H4 (cell line): ENCODE data around the gene STAT5B. TPM values are rescaled to one million over a fixed set of nuclear protein-coding genes. Genes with fewer than 3 reads are reported as not detected.
A peak's percentile ranks its signal among the peaks of the same experiment; 100 is the strongest.
"Not testable (repeated sequence)": the region's sequence is repeated elsewhere in the genome, so short reads cannot be mapped to it uniquely, and the experiment has no call there.

Source experiments
- DNase-seq: peaks from one replicate; pipeline ENCODE4 v3.0.0-alpha.2; 2015; ENCODE audit warnings: low spot score
- total RNA-seq: library from RNA; depleted of rRNA; stranded (reverse); fragments of >200 nt; shearing (Covaris generic); gene quantifications from 2 replicates; pipeline ENCODE4 v1.2.3, GENCODE V29; 2014

The STAT5B gene
- total RNA-seq, 1 experiment from 2014 or later, result 13.7 TPM

DNA sequence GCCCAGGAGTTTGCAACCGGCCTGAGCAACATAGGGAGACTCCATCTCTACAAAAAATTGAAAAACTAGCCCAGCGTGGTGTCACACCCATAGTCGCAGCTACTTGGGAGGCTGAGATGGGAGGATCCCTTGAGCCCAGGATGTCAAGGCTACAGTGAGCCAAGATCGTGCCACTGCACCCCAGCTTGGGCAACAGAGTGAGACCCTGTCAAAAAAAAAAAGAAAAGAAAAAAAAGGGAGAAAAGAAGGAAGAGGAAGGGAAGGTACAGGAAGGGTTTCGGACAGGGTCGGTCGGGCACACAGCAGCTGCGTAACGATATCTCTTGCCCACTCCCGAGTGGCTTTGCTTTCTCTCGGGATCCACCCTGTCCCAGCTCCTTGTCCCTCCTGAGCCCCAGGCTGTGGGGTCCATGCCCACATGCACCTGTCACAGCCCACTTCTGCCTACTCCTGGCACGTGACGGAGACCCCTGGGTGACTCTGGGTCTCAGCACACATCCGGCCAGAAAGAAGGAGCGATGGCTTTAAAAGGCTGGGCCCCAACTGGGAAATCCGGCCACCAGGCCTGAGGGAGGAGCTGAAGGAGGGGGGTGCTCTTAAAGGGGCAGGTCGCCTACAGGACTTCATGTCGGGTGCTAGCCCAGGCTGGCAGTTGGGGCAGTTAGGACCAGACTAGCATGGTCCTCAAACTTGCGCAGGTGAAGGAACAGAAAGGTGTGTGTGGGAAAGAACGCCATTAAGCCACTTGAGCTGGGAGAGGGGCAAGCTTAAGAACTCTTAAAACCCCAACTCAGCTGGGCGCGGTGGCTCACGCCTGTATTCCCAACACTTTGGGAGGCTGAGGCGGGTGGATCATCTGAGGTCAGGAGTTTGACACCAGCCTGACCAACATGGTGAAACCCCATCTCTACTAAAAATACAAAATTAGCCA is 82.0 kb downstream of the STAT5B start, which contains the start of gene GHDC:
Gene GHDC, minus strand, starts transcription at position 526 of the 931 bp plus-strand sequence. CDS start 913 bp downstream, outside the sequence.
- peak; percentile 52 for DNase-seq

- no peak for DNase-seq
Observed at GRCh38 chr17:42193216-42193968, 82.8 kb downstream of the STAT5B start.

GRCh38 chr17:42192189-42193126 is 83.7 kb downstream of the STAT5B start:
- DNase-seq, result no peak

DNA sequence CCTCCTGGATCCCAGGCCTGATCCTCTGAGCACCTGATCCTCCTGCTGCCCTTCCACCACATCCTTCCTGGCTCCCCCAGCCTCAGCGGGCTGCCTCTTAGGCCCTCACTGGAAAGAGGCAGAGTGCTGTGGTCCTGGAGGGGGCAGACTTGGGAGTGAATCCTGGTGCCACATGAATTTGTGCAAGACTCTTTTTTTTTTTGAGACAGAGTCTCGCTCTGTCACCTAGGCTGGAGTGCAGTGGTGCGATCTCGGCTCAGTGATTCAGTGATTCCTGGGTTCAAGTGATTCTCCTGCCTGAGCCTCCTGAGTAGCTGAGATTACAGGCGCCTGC is 84.9 kb downstream of the STAT5B start:
- no peak for DNase-seq

DNA sequence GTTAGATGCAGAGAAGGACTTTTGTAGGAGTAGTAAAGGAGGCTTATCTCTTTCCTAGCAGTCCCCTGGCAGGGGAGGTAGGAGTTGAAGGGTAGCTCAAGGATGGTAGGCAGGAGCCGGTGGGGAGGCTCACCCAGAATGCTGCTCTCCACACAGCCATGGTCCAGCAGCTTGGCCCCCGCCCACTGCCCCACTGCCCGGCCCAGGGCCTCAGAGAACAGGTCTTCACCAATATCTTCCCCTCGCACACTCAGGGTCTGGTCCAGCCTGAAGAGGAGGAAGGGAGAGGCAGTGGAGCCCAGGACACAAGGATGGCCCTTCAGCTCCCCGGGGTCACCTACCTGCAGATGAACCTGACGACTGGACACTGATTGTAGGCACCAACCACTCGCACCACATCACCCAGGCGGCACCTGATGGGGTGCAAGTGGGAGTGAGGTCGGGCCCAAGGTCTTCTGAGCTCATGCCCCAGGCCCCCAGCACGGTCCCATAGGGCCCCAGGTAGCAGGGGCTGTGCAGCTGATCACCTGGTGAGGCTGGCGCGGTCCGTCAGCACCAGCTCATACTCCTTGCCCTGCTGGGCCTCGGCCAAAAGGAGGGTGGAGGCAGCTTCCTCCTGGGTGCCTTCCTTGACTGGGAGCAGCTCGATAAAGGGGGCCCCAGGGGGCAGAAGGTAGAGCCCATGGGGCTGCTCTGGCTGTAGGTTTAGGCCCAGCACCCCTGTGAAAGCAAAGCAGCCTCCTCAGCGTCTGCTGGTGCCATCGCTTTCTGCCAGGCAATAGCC is 85.5 kb downstream of the STAT5B start:
- no peak for DNase-seq

- no peak for DNase-seq
Observed at GRCh38 chr17:42189651-42189965, 86.6 kb downstream of the STAT5B start.

DNA sequence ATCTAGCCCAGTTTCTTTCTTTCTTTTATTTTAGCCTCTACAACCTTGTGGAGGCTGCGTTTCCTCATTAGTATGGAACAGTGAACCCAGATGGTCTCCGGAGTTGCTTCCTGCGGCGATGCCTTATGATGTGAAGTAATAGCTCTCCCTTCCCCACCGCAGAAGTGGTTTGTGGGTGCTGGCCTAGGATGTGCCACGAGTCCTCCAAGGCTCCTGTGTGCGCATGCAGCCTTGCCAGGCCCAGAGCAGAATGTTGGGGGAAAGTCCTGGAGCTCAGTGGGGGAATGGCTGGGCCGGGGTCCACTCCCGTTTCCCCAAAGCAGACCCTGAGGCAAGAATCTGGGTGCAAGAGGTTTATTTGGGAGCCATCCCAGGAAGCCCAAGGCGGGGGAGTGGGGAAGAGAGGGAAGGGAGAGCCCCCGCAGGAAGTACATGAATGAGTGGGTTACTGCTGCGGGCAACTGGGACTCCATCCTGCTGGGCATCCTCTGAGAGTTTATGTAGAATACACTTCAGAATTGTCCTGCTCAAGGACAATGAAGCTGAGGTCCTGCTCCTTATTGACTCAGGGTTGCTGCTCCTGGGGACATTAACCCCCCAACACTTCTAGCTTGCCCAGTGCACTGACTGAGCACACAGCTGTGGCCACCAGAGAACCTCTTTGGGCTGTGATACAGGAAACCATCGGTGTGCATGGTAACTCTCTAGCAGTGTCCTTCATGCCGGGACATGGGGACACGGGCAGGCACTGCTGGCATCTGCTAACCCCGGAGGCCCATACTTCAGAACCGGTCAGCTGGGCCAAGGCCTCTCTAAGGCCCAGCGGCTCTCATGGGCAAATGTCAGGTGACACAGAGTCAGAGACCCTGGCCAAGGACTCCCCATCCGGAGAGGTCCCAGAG is 87.2 kb downstream of the STAT5B start:
- DNase-seq, result no peak

GRCh38 chr17:42187833-42188232 is 88.4 kb downstream of the STAT5B start:
- no peak for DNase-seq

GRCh38 chr17:42186191-42186590 is 90.0 kb downstream of the STAT5B start:
- DNase-seq, result not testable (repeated sequence)

DNA sequence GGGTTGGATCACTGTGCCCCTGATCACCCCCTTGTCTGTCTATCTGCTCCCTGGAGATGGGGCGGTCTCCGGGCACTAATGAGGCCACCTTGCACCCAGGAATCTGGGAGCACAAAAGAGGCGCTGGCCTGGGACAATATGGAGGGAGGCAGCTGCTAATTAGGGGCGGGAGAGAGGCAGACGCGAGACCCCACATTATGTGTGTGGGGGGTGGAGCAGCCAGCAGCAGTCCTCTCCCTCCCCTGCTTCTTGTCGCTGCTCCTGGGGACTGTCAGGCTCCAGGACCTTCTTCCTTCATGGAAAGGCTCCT is 90.6 kb downstream of the STAT5B start:
- no peak for DNase-seq

GRCh38 chr17:42184713-42185620 is 91.2 kb downstream of the STAT5B start, which contains the start of gene HCRT:
Gene HCRT, minus strand, starts transcription at chr17:42185452. Its CDS starts 87 bp downstream, at chr17:42185365.
- no peak for DNase-seq

- DNase-seq, result no peak
Observed at GRCh38 chr17:42183741-42184711, 92.2 kb downstream of the STAT5B start.

- DNase-seq, result no peak
Observed at GRCh38 chr17:42182927-42183734, 93.1 kb downstream of the STAT5B start.

- DNase-seq, result no peak
Observed at GRCh38 chr17:42181851-42182207, 94.4 kb downstream of the STAT5B start.

- DNase-seq, result peak; percentile 44
Observed at GRCh38 chr17:42180922-42181850, 95.0 kb downstream of the STAT5B start, which contains the start of gene KCNH4. Gene KCNH4, minus strand, starts transcription at chr17:42181142. Its CDS starts 197 bp downstream, at chr17:42180945.
